Measurements from ENCODE around the gene GALNT11.

- no peak for TF ChIP-seq CTCF (IDR thresholded peaks at IDR 0.05)
- no peak for TF ChIP-seq POLR2A (IDR thresholded peaks at IDR 0.05)
Observed at GRCh38 chr7:152106990-152107389, 81.5 kb downstream of the GALNT11 start.

All from thyroid gland (tissue), 4 donors.